ENCODE data around the gene GRIA1. TPM values are rescaled to one million over a fixed set of nuclear protein-coding genes. Genes with fewer than 3 reads are reported as not detected.

GRIA1 gene
- total and polyA plus RNA-seq, 10 of the 15 experiments (the other 5 are each of a cell fraction or from before 2014, with no cell fraction given): 0.04 to 0.18 (median 0.04) TPM; not detected in 7

GRCh38 chr5:153624451-153624765 lies 133.9 kb downstream of the GRIA1 start:
- no peaks in the 10 kb centered on the region; the same call in 1 of the 2 replicates for H4K20me1 ChIP-seq (ENCODE audit: control insufficient read depth, insufficient read depth)
- H2AFZ ChIP-seq (ENCODE audit: control insufficient read depth, low read depth, low read length): no peak overlapping the region
- H3K4me3 ChIP-seq: no peak overlapping the region
- 23% methylated on average over 3 of the region's 3 CpGs for WGBS (ENCODE audit: insufficient coverage, insufficient replicate concordance, low lambda C conversion rate, missing lambda C conversion rate)
- in situ Hi-C loops (cut with MboI): no loop called here
- no peak overlapping the region for H3K9ac ChIP-seq (ENCODE audit: control insufficient read depth, insufficient read depth, low read length)
- ChIA-PET CTCF (no interaction called here), SMC1A (ENCODE audit: uncharacterized antibody, unreplicated experiment) (no interaction called here), POLR2A (no interaction called here), RAD21 (ENCODE audit: unreplicated experiment) (no interaction called here)
- no peak for DNase-seq (ENCODE audit: low read depth, low spot score)
- no peak overlapping the region for H3K27ac ChIP-seq (ENCODE audit: control insufficient read depth, insufficient read depth)
- intact Hi-C loops (cut with micrococcal nuclease; ENCODE audit: unreplicated experiment): no loop called here
- no peaks in the 10 kb centered on the region for H3K9me3 ChIP-seq (replicated peaks; ENCODE audit: control insufficient read depth, insufficient read depth, low read length)
- ATAC-seq: no peak
- no TSS peak for BruUV-seq (replicated peaks)
- H3K27me3 ChIP-seq (replicated peaks in 1 of 2; ENCODE audit: control insufficient read depth in 2 of 2, insufficient read depth in 2 of 2, low read length in 1 of 2): no peaks in the 10 kb centered on the region
- no peaks in the 10 kb centered on the region for H3K4me1 ChIP-seq (ENCODE audit: control insufficient read depth, insufficient read depth, low read length)
- H3K79me2 ChIP-seq (ENCODE audit: control insufficient read depth, insufficient read depth, low read length): no peaks in the 10 kb centered on the region
- no peak overlapping the region for H3K4me2 ChIP-seq (ENCODE audit: control insufficient read depth, insufficient read depth)
- TF ChIP-seq MTA2 (IDR thresholded peaks at IDR 0.05; ENCODE audit: low read depth) (no peak), IRF4 (IDR thresholded peaks at IDR 0.05; ENCODE audit: low read depth, low read length) (no peak), RCOR1 (conservative IDR thresholded peaks at IDR 0.05; ENCODE audit: low read depth, low read length) (no peak), PBX3 (IDR thresholded peaks at IDR 0.05; ENCODE audit: insufficient replicate concordance, low read depth, low read length) (no peak), CHD1 (IDR thresholded peaks at IDR 0.05; ENCODE audit: low read depth, low read length) (no peak), CREB1 (IDR thresholded peaks at IDR 0.05; ENCODE audit: low read depth) (no peak), WRNIP1 (IDR thresholded peaks at IDR 0.05; ENCODE audit: borderline replicate concordance, low read depth, low read length) (no peak)
- FAIRE-seq: no peak
- H3K36me3 ChIP-seq (ENCODE audit: control insufficient read depth in 2 of 2, insufficient read depth in 2 of 2, low read length in 1 of 2): no peaks in the 10 kb centered on the region

GRCh38 chr5:153625826-153626354 lies 135.4 kb downstream of the GRIA1 start:
- FAIRE-seq (no peak), DNase-seq (ENCODE audit: low read depth, low spot score) (no peak), ATAC-seq (no peak)
- H3K4me1 ChIP-seq (ENCODE audit: control insufficient read depth, insufficient read depth, low read length): no peaks in the 10 kb centered on the region
- in situ Hi-C loops (cut with MboI): no loop called here
- ChIA-PET POLR2A (interaction anchor here (0.5 kb wide), 1 partner anchor 29 kb away, joined by 4 read pairs; no protein-coding TSS in a partner anchor), RAD21 (ENCODE audit: unreplicated experiment) (no interaction called here), SMC1A (ENCODE audit: uncharacterized antibody, unreplicated experiment) (no interaction called here), CTCF (interaction anchor here (1.2 kb wide), 1 partner anchor 9 kb away, joined by 4 read pairs; no protein-coding TSS in a partner anchor)
- no peak overlapping the region for H2AFZ ChIP-seq (ENCODE audit: control insufficient read depth, low read depth, low read length)
- intact Hi-C loops (cut with micrococcal nuclease; ENCODE audit: unreplicated experiment): no loop called here
- WGBS (ENCODE audit: insufficient coverage, insufficient replicate concordance, low lambda C conversion rate, missing lambda C conversion rate): 46% methylated on average over 7 of the region's 7 CpGs
- H4K20me1 ChIP-seq (ENCODE audit: control insufficient read depth, insufficient read depth): no peaks in the 10 kb centered on the region; the same call in 1 of the 2 replicates
- H3K9ac ChIP-seq (ENCODE audit: control insufficient read depth, insufficient read depth, low read length): no peak overlapping the region
- no peaks in the 10 kb centered on the region for H3K27me3 ChIP-seq (replicated peaks in 1 of 2; ENCODE audit: control insufficient read depth in 2 of 2, insufficient read depth in 2 of 2, low read length in 1 of 2)
- H3K27ac ChIP-seq (ENCODE audit: control insufficient read depth, insufficient read depth): no peak overlapping the region
- H3K4me2 ChIP-seq (ENCODE audit: control insufficient read depth, insufficient read depth): no peak overlapping the region
- no TSS peak for BruUV-seq (replicated peaks)
- H3K9me3 ChIP-seq (replicated peaks; ENCODE audit: control insufficient read depth, insufficient read depth, low read length): no peaks in the 10 kb centered on the region
- no peak overlapping the region for H3K4me3 ChIP-seq
- H3K79me2 ChIP-seq (ENCODE audit: control insufficient read depth, insufficient read depth, low read length): no peaks in the 10 kb centered on the region
- H3K36me3 ChIP-seq (ENCODE audit: control insufficient read depth in 2 of 2, insufficient read depth in 2 of 2, low read length in 1 of 2): no peaks in the 10 kb centered on the region
- no peak for TF ChIP-seq ZNF687 (IDR thresholded peaks at IDR 0.05)
- TF ChIP-seq NR2C2 (IDR thresholded peaks at IDR 0.05; ENCODE audit: borderline replicate concordance, control insufficient read depth, insufficient read length, low read depth): no peak
- TF ChIP-seq RAD51 (IDR thresholded peaks at IDR 0.05): no peak
- TF ChIP-seq MEF2A (IDR thresholded peaks at IDR 0.05; ENCODE audit: insufficient read depth, low read depth, low read length): no peak
- TF ChIP-seq TCF3 (IDR thresholded peaks at IDR 0.05; ENCODE audit: borderline replicate concordance, insufficient read depth, low read depth, low read length): no peak
- TF ChIP-seq PML (IDR thresholded peaks at IDR 0.05; ENCODE audit: low read length): no peak
- no peak for TF ChIP-seq HDGF (IDR thresholded peaks at IDR 0.05)
- TF ChIP-seq POLR2A (IDR thresholded peaks at IDR 0.05; ENCODE audit: low read depth, low read length): no peak
- no peak for TF ChIP-seq DPF2 (IDR thresholded peaks at IDR 0.05)

All from GM12878 (cell line).